Measurements from ENCODE around the gene GALC.

The GALC gene

DNA sequence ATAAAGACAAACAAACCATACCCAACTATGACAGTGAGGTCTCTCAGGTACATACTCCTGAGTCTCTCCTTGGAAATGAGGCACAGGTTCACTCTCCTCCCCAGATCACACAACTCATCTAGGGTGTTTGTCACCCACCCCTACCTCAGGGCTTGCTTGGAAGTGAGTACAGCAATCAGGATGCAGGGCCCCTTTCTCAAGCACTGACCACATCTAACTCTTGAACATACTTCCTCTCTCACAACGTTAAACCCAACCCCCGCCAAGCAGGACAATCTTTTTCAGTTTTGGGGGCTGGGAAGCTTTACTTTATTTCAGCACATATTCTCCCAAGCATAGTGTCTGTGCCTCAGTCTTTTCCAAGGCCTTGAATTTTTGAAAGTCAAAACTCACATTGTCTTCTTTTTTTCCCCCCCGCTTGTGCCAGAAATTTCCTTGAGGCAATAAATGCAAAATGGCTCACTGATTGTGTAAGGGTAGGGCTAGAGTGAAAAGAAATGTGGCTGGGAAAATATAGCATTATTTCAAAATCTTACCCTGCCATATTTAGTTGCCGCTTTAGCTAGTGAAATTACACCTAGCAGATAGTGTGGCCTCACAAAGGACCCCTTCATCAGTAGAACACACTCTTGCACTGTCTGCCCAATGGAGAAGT, 9.6 kb upstream of the GALC start:
- TF ChIP-seq, protein P1, sequence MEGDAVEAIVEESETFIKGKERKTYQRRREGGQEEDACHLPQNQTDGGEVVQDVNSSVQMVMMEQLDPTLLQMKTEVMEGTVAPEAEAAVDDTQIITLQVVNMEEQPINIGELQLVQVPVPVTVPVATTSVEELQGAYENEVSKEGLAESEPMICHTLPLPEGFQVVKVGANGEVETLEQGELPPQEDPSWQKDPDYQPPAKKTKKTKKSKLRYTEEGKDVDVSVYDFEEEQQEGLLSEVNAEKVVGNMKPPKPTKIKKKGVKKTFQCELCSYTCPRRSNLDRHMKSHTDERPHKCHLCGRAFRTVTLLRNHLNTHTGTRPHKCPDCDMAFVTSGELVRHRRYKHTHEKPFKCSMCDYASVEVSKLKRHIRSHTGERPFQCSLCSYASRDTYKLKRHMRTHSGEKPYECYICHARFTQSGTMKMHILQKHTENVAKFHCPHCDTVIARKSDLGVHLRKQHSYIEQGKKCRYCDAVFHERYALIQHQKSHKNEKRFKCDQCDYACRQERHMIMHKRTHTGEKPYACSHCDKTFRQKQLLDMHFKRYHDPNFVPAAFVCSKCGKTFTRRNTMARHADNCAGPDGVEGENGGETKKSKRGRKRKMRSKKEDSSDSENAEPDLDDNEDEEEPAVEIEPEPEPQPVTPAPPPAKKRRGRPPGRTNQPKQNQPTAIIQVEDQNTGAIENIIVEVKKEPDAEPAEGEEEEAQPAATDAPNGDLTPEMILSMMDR (IDR thresholded peaks at IDR 0.05; ENCODE audit: insufficient read depth, low read depth, low read length, missing control alignments): no peak
- no peak overlapping the region for H3K4me3 ChIP-seq (ENCODE audit: low read depth, low read length)
- peak; percentile 48 for DNase-seq (ENCODE audit: low read depth)

DNA sequence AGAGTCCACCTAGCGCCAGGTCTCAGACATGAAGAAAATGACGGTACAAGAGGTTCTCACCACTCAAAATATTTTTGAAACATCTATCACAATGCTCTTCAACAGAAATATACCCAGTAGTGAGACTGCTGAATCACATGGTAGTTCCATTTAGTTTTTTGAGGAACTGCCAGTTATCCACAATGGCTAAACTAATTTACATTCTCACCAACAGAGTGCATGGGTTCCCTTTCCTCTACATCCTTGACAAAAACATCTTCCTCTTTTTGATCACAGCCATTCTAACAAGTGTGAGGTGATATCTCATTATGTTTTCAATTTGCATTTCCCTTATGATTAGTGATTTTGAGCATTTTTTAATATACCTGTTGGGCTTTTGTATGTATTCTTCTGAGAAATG, 6.3 kb upstream of the GALC start:
- TF ChIP-seq, protein P1 (IDR thresholded peaks at IDR 0.05; ENCODE audit: insufficient read depth, low read depth, low read length, missing control alignments): no peak
- no peak for DNase-seq (ENCODE audit: low read depth)
- H3K4me3 ChIP-seq (ENCODE audit: low read depth, low read length): no peak overlapping the region

DNA sequence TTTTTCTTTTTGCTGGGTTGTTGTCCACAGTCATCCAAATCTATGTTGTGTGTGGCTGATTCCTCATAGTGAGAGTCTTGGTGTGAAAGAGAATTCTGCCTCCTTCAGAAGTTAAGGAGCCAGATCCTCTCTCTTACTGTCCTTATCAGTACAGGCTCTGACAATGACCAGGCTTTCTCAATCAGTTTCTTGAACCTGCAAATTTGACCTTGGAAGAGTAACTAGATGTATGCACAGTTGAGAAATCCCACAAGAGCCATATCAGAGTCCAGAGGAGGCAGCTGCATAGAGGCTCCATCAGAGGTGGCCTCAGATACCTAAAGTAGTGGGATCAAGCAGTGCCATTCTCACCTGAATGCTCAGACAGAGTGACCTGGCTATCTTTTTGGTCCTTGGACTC, 5.5 kb upstream of the GALC start:
- TF ChIP-seq, protein P1 (IDR thresholded peaks at IDR 0.05; ENCODE audit: insufficient read depth, low read depth, low read length, missing control alignments): no peak
- no peak overlapping the region for H3K4me3 ChIP-seq (ENCODE audit: low read depth, low read length)
- peak; percentile 13 for DNase-seq (ENCODE audit: low read depth)

DNA sequence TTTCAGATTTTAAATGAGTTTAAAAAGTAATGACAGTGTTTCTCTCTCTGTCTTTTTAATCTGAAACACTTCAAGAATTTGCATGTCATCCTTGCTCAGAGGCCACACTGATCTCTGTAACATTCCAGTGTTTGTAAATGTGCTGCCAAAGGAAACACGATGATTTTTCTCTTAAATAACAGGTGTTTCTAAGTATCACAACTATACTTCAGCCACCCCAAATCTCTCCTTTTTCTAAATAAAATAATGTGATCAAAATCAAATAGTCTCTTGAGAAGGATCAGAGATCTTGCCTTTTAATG, 3.3 kb upstream of the GALC start:
- H3K4me3 ChIP-seq (ENCODE audit: low read depth, low read length): no peak overlapping the region
- TF ChIP-seq, protein P1 (IDR thresholded peaks at IDR 0.05; ENCODE audit: insufficient read depth, low read depth, low read length, missing control alignments): no peak
- no peak for DNase-seq (ENCODE audit: low read depth)

DNA sequence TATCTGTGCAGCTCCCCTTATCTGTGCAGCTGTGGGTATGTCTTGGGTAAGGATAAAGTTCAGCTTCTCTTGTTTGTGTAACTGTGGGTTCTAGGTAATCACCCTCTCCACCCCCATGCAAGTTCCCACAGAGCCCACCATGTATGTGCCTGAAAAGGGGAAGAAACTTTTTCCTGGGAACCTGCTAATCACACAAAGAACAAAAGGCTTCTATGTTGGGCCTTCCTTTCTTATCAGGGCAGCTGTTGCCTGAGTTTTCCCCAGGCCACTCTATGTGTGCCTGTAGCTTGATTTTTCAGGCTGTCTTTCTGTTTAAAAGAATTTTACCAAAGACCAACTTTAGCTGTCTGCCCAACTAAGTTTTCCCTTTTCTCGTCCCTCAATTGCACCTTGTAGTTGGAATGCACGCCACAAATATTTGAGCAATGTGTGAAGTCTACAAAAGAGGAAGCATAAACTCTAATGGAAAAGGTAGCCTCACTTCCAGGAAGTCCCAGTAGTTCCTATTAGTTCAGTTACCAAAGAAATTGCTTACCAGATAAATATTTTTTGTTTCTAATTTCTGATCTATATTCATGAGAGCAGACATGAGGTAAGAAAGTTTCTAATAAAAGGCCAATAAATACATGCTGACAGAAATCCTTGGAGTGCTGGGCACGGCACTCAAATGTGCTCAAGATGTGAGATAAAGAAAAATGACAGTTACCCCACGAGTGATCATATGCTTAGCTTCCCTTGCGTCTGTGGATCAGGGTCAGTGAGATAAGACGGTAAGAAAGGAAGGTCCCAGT, 2.7 kb upstream of the GALC start:
- DNase-seq (ENCODE audit: low read depth): peak; percentile 13

DNA sequence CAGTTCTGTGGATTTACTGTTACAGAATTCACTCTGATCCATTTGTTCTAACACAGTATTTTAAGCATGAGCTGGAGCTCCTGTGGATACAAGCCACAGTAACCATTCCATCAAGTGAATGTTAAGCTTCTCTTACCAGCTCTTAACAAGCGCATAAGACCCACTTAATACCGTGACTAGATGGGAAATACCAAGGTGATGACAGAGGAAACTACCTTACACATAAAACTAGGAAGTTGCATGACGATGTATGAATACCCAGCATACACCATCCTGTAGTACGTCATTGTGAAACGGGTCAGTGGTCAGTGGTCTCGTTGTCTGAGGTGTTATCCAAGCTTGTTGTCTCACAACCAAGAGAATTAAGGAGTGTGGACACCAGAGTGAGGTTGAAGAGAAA, 2.0 kb upstream of the GALC start:
- peak; percentile 83 for DNase-seq (ENCODE audit: low read depth)
- TF ChIP-seq, protein P1 (IDR thresholded peaks at IDR 0.05; ENCODE audit: insufficient read depth, low read depth, low read length, missing control alignments): no peak
- no peak overlapping the region for H3K4me3 ChIP-seq (ENCODE audit: low read depth, low read length)

More for the DNA sequence above, 2.7 kb upstream of the GALC start:
- TF ChIP-seq, protein P1 (IDR thresholded peaks at IDR 0.05; ENCODE audit: insufficient read depth, low read depth, low read length, missing control alignments): no peak
- no peak overlapping the region for H3K4me3 ChIP-seq (ENCODE audit: low read depth, low read length)

All from GM12865 (cell line).